Measurements from ENCODE around the gene ITPRID2.
A peak's percentile ranks its signal among the peaks of the same experiment; 100 is the strongest.

ITPRID2 gene

GRCh38 chr2:181882246-181883020 lies 9.1 kb upstream of the ITPRID2 start:
- DNase-seq (ENCODE audit: low read depth): no peak

DNA sequence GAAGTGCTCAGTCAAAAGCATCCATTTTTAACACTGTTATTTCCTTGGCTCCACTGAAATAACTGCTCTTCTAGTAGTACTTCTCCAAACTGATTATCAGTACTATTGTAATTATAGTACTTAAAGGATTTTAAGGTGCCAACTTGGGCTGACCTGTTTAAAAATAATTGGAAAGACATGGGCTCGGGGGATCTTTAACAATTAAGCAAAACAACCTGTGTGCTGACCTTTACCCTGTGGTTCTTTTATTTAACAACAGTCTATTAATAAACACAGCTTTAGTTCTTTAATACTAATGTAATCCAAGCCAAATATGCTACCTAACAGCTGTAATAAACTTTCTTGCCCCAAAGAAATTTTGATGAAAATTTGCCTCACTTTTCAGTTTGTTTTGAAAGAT lies 6.9 kb upstream of the ITPRID2 start:
- no peak for DNase-seq (ENCODE audit: low read depth)

DNA sequence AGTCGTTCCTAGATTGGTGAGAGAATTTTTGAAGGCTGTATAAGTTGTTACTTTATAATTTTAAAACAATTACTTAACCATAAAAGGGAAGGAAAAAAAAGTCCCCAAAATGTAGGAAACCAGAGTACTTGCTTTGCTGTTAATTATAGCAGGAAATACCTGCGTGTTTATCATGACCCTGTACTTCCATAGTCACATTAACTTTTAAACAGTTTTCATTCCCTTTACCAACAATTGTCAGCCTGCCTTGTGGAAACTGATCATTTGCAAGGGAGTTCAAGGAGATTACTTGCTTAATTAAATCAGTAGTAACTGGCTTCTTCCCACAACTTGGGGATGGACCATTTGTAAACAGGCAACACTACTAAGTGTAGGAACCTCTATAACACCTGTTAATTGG lies 6.4 kb upstream of the ITPRID2 start:
- no peak for DNase-seq (ENCODE audit: low read depth)

- no peak for DNase-seq (ENCODE audit: low read depth)
Observed at GRCh38 chr2:181886192-181886591, 5.3 kb upstream of the ITPRID2 start.

DNA sequence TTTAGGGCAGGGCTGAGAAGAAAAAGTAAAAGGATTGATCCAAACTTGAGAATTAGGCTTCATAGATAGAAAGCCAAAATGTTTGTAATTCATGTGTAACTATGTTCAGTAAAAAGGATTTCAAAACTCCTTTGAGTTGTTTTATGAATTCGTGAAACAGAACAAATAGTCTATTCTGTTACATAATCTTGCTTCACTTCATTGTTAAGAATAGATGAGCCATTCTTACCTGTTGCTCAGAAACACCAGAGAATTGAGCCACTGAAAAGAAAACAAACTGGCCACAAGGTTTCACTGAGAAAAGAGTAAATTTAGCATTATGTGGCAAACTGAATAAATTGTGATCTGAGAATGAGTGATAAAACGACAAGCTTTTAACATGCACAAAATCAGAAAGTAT lies 4.5 kb upstream of the ITPRID2 start:
- no peak for DNase-seq (ENCODE audit: low read depth)

DNA sequence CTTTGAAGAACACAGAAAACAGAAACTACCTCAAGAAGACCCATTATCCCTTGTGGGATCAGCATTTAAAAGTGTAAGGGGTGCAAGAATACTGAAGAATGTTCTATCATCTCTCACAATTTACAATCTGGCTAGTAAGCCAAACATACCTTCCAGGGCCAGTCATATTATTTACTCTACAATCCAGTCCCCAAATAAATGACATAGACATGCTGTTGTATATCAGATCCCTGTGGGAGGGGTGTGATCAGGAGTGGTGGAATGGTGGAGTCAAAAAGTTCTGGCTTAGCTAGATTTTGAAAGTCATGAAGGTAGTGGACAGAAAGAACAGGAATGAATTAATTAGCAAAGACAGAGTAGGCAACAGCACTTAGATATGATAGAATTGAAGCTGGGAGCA lies 1.8 kb upstream of the ITPRID2 start:
- DNase-seq (ENCODE audit: low read depth): no peak

DNA sequence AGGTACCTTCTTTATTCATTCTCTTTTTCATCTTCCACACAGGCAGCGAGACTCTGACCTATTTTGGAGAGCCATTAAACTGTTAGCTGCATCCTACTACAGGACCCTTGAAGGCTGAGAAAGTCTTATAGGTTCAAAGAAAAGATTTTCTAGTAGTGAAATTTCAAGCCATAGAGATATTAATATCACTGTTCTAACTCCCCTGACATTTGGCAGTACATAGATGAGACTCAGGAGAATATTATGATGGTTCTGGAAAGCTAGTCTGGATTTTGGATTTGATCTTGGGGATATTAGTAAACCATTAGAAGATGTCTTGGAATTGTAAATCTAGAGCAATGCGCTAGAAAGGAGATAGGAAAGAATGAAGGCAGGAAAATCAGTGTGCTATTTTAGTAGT lies 1.3 kb upstream of the ITPRID2 start:
- DNase-seq (ENCODE audit: low read depth): no peak

DNA sequence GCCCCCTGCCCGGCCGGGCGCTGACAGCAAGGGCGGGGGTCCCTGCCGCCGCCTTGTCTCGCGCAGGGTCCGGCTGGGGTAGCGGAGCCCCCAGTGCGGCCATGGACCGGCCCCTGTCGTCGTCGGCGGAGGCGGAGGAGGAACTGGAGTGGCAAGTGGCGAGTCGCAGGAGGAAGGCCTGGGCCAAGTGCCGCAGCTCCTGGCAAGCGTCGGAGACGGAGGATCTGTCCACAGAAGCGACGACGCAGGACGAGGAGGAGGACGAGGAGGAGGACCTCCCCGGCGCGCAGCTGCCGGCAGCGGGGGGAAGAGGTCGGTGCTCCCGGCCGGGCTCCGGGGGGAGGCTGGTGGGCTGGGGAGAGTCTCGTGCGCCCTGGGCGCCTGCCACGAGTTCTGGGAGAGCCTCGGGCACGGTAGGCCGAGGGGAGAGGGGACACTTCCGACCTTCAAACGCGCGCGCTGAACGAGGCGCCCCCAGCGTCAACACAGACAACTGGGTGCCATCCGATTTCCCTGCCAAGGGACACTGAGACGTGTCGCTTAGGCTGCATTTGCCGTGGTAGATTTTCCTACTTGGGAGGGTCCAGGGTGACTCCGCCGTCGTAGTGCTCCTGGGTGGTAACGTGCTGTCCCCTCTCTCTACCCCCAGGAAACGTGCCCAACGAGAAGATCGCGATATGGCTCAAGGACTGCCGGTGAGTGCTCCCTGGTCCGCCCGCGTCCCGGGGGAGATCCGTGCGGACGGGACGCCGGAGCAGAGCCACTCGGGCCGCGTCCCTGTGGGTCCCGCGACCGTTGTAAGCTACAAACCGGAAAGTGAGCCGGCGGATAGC lies 652 bp downstream of the ITPRID2 start:
- peak; percentile 36 for DNase-seq (ENCODE audit: low read depth)

DNA sequence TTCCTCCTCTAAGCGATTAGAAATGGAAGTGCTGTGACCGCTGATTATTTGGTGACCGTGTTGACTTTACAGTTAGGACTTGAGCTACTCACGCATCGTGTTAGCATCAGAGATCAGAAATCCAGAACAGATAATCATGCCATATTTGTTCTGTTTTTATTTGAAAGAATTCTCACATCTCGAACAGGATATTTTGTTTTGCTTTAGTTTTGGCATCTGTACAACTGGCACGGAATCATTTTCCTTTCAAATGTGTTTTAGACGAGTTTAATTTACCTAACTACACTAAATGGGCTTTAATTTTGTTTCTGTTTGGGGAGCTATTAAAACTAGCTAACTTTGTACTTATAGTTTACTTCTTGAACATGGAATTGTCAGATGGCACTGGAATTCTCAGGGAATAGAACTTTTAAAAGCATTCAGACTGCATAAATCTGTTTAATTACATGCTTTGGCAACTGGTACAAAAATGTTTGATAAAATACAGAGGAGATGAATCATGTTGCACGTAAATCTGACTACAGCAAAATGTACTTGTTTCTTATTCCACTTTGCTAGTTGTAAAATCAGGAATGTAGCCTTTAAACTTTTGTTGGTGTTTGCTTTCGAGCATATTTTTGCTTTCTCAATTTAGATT lies 1.4 kb downstream of the ITPRID2 start:
- DNase-seq (ENCODE audit: low read depth): no peak

DNA sequence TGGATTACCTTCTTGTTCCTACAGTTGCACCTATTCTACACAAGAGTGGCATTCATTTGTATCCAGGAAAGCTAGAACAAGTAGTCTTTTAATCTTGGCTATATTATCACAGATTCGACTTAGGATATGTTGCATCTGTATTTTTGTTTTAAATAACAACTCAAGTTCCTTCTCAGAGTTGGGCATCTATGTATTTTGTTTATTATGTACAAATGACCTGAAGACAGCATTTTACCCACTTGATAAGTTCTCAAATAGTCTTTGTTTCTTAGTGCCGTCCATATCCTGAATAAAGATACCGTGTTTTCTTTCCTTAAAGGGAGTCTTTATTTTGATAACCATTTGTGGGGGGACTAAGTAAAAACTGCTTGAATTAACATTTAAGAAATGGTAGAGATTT lies 2.9 kb downstream of the ITPRID2 start:
- no peak for DNase-seq (ENCODE audit: low read depth)

DNA sequence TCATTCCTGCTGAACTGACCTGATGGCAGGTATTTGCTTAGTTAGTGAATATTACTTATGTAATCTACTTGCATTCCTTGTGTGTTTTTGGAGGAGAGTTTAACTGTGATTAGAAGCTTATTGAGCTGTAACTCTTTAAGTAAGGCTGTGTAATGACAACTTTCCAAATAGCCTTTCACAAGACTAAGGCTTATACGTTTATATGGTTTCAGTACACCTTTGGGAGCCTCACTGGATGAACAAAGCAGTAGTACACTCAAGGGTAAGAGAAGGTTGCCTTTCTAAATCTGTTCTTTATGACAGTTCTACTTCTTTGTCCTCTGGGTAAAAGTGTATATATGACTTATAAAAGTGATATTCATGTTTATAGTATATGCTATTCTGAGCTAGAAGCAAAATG lies 4.3 kb downstream of the ITPRID2 start:
- no peak for DNase-seq (ENCODE audit: low read depth)

GRCh38 chr2:181896286-181896685 lies 4.8 kb downstream of the ITPRID2 start:
- no peak for DNase-seq (ENCODE audit: low read depth)

- no peak for DNase-seq (ENCODE audit: low read depth)
Observed at GRCh38 chr2:181900007-181900651, 8.6 kb downstream of the ITPRID2 start.

- DNase-seq (ENCODE audit: low read depth): no peak
Observed at GRCh38 chr2:181902625-181903024, 11.1 kb downstream of the ITPRID2 start.

- DNase-seq (ENCODE audit: low read depth): no peak
Observed at GRCh38 chr2:181904022-181904632, 12.6 kb downstream of the ITPRID2 start.

DNA sequence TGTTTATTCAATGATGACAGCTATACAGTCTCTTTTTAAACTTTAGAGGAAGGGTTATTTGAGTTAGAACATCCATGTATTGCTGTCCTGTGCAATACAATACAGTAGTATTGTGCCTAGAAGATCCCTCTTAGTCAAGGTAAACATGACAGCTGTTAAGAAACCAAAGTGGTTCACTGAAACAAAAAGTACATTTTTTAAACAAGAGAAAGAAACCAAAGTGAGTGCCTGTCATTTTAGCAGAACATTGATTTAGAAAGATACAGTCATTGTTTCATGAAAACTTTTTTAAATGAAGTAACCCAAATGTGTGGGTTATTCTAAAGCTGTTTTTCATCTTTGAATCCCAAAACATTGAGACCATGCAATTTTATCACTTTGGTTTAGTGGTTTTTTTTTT lies 15.5 kb downstream of the ITPRID2 start:
- DNase-seq (ENCODE audit: low read depth): no peak

DNA sequence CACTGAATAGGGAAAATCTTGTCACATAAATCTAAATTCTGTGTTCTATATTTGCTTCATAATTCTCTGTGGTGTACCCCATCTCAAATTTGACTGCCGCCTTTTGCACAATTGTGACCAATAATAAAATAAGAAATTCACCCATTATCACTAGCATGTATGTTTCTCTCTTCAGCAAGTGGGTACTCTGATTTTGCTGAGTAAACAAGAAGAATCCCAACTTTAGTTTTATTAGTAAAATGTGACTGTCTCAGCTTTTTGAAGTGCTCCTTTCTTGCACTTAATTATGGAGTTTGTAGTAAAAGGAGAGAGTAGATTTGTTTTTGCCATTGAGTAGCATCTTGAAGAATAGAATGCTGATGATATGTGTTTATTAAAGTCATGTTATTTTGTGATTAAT lies 16.1 kb downstream of the ITPRID2 start:
- DNase-seq (ENCODE audit: low read depth): no peak

GRCh38 chr2:181910028-181910831 lies 18.7 kb downstream of the ITPRID2 start:
- DNase-seq (ENCODE audit: low read depth): no peak

DNA sequence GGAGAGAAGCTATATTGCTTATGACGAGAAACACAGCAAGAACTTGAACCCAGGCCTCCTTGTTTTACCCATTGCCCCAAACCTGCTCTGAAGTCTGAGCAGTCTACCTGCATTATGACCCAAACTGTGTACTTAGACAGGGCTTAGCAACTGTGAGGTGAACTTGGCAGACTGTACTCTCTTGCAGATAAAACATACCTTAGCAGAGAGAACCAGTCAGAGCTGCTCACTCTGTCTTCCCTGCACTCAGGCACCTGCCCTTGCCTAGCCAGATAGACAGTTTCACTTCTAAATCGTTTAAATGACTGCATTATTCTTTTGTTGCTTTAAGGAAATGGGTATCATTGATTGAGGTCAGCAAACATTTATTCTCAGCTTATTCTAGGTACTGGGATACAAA lies 20.3 kb downstream of the ITPRID2 start:
- DNase-seq (ENCODE audit: low read depth): no peak

- no peak for DNase-seq (ENCODE audit: low read depth)
Observed at GRCh38 chr2:181915102-181915501, 23.6 kb downstream of the ITPRID2 start.

All from stimulated activated CD8-positive, alpha-beta memory T cell treated with anti-CD3 and anti-CD28 coated beads, Interleukin-12 subunit alpha, Interleukin-12 subunit beta, amount 100 ng/mL, for 4 hours (primary cell).